ENCODE measurements around the gene FXYD7. TPM values are rescaled to one million over a fixed set of nuclear protein-coding genes. Genes with fewer than 3 reads are reported as not detected.

FXYD7 gene
- total and polyA plus RNA-seq, 8 donors: 0.23 to 0.61 TPM; not detected in 6

DNA sequence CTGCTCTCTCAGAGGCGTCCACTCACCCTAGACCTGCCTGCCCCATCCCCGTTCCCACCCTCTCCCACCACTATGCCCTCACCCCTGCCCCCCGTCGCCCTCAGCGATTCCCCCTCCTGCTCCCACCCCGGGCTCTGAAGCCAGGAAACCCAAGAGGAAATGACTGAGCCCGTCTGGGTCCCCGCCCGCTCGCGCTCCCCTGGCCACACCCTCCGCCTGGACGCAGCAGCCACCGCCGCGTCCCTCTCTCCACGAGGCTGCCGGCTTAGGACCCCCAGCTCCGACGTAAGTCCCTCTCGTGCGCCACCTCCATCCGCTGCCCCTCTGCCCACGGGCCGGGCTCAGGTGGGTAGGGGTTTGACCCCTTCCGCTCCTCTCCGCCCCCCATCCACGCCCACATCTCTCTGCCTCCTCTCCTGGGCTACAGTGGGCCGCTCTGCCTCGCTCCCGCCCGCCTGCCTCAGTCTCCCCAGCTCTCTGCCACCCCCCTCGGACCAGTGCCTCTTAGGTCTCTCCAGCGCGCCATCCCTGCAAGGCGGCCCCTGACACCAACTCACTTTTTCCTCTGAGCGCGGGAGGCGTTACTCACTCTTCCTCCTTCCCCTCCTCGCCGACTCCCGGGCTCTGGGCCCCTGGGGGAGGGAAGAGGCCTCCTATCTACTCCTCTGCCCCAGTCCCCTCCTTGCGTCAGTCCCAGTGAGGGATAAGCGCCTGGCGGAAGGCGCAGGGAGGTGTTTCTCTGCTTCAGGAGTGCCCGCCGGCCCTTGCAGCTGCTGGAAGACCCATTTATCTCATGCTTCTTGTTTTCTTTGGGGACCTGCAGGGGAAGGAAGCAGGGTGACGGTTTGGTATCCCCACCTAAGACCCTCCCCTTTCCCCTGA is 11.7 kb downstream of the FXYD7 start, which contains the start of gene FXYD5:
FXYD5 (plus strand) TSS at position 211 of the 882 bp plus-strand sequence. CDS start 816 bp downstream, outside the sequence.
- FAIRE-seq (no peak), ATAC-seq (peak; percentile 73 to 90 (median 86)), DNase-seq (peak in 5 of 6 donors; percentile 34 to 82 (median 60))
- H3K36me3 ChIP-seq: no peaks in the 10 kb centered on the region
- peak within 1 kb of the TSS in 1 of 4 donors; percentile 23 for H3K27ac ChIP-seq
- 3 to 4% methylated on average over 39 to 49 of the region's 49 CpGs for WGBS, 2 donors
- TF ChIP-seq CTCF (IDR thresholded peaks at IDR 0.05): no peak
- H3K4me1 ChIP-seq: no peaks in the 10 kb centered on the region
- H3K4me3 ChIP-seq: peak within 1 kb of the TSS; percentile 5 to 58 (median 40)
- intact Hi-C loops (cut with DNase I): loop anchor here in 1 of 3 donors (5.0 kb wide), 1 partner anchor 113 kb away; the partner anchor contains the start of gene USF2
- H3K27me3 ChIP-seq: peaks cover 0 to 11% (median 0%) of the 10 kb centered on the region in 4 donors
- no peaks in the 10 kb centered on the region for H3K9me3 ChIP-seq

DNA sequence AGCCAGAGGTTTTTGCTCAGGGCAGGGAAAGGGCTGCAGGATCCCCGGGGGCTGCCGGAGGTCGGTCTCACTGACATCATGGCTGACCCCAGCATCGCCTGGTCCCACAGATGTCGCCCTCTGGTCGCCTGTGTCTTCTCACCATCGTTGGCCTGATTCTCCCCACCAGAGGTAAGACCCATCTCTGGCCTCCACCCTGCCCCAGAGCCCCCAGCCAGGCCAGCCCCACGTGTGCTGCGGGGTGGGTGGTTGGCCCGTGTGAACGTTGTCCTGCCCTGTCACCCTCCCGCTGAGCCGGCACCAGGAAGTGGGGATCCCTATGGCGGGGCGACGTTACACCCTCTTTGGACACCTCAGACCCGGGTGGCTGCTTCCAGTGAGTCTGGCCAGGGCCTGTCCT is 12.4 kb downstream of the FXYD7 start:
- peak in 2 of 4 donors; percentile 6 to 11 for ATAC-seq
- no peaks in the 10 kb centered on the region for H3K36me3 ChIP-seq
- H3K4me1 ChIP-seq: no peaks in the 10 kb centered on the region
- no peak for FAIRE-seq
- WGBS, 2 donors: 26 to 28% methylated on average over 17 of the region's 17 CpGs
- peak overlapping the region; percentile 5 to 58 (median 40) for H3K4me3 ChIP-seq
- intact Hi-C loops (cut with DNase I): no loop called here
- H3K9me3 ChIP-seq: no peaks in the 10 kb centered on the region
- peak in 1 of 6 donors; percentile 68 for DNase-seq
- H3K27me3 ChIP-seq: peaks cover 0 to 11% (median 0%) of the 10 kb centered on the region in 4 donors
- no peak for TF ChIP-seq CTCF (IDR thresholded peaks at IDR 0.05)
- no peak overlapping the region for H3K27ac ChIP-seq

- peak overlapping the region in 1 of 4 donors; percentile 58 for H3K4me3 ChIP-seq
Measured at GRCh38 chr19:35155981-35156672, 13.1 kb downstream of the FXYD7 start.

GRCh38 chr19:35156673-35157014 is 13.6 kb downstream of the FXYD7 start:
- no peak for TF ChIP-seq CTCF (IDR thresholded peaks at IDR 0.05)
- intact Hi-C loops (cut with DNase I): no loop called here
- no peak overlapping the region for H3K4me3 ChIP-seq
- WGBS, 2 donors: 64 to 68% methylated on average over 7 of the region's 7 CpGs
- peaks cover 0 to 11% (median 0%) of the 10 kb centered on the region in 4 donors for H3K27me3 ChIP-seq
- H3K36me3 ChIP-seq: no peaks in the 10 kb centered on the region
- FAIRE-seq: no peak
- DNase-seq: no peak
- H3K4me1 ChIP-seq: no peaks in the 10 kb centered on the region
- ATAC-seq: no peak
- no peak overlapping the region for H3K27ac ChIP-seq
- H3K9me3 ChIP-seq: no peaks in the 10 kb centered on the region

More at GRCh38 chr19:35155981-35156672, 13.1 kb downstream of the FXYD7 start:
- no peaks in the 10 kb centered on the region for H3K4me1 ChIP-seq
- DNase-seq (no peak), ATAC-seq (no peak), FAIRE-seq (no peak)
- H3K27ac ChIP-seq: no peak overlapping the region
- intact Hi-C loops (cut with DNase I): no loop called here
- 69 to 71% methylated on average over 6 of the region's 6 CpGs for WGBS, 2 donors
- H3K36me3 ChIP-seq: no peaks in the 10 kb centered on the region
- no peaks in the 10 kb centered on the region for H3K9me3 ChIP-seq
- TF ChIP-seq CTCF (IDR thresholded peaks at IDR 0.05): no peak
- peaks cover 0 to 11% (median 0%) of the 10 kb centered on the region in 4 donors for H3K27me3 ChIP-seq
